DND-41 (cell line): ENCODE data around the gene TECPR2.

Experiments
- EZH2 ChIP-seq: IDR thresholded peaks from 3 replicates; pipeline ENCODE4 v1.6.1; 2012; ENCODE audit warnings: borderline replicate concordance, low read depth, mild to moderate bottlenecking, moderate library complexity, low read length, inconsistent platforms; ENCODE audit not compliant: severe bottlenecking
- TF ChIP-seq, protein P1 (sequence below): IDR thresholded peaks from 2 replicates; pipeline ENCODE4 v1.5.1; 2012; ENCODE audit warnings: borderline replicate concordance, low read length, moderate library complexity, mild to moderate bottlenecking; ENCODE audit not compliant: poor library complexity, severe bottlenecking; ENCODE audit errors: extremely low read depth

GRCh38 chr14:102431751-102432150, 69.0 kb downstream of the TECPR2 start:
- TF ChIP-seq, protein P1, sequence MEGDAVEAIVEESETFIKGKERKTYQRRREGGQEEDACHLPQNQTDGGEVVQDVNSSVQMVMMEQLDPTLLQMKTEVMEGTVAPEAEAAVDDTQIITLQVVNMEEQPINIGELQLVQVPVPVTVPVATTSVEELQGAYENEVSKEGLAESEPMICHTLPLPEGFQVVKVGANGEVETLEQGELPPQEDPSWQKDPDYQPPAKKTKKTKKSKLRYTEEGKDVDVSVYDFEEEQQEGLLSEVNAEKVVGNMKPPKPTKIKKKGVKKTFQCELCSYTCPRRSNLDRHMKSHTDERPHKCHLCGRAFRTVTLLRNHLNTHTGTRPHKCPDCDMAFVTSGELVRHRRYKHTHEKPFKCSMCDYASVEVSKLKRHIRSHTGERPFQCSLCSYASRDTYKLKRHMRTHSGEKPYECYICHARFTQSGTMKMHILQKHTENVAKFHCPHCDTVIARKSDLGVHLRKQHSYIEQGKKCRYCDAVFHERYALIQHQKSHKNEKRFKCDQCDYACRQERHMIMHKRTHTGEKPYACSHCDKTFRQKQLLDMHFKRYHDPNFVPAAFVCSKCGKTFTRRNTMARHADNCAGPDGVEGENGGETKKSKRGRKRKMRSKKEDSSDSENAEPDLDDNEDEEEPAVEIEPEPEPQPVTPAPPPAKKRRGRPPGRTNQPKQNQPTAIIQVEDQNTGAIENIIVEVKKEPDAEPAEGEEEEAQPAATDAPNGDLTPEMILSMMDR, result no peak
- TF ChIP-seq EZH2, result no peak
